NT2/D1 (cell line): ENCODE data around the gene KLHDC8A.

Experiments used
- SUZ12 ChIP-seq: IDR thresholded peaks from 2 replicates; pipeline ENCODE4 v1.6.1; 2011; ENCODE audit not compliant: insufficient read length, insufficient read depth; ENCODE audit errors: extremely low read depth
- YY1 ChIP-seq: IDR thresholded peaks from 2 replicates; pipeline ENCODE4 v1.6.1; 2011; ENCODE audit not compliant: insufficient read length, insufficient read depth
- ZNF274 ChIP-seq: IDR thresholded peaks from 2 replicates; pipeline ENCODE4 v1.6.1; 2011; ENCODE audit warnings: mild to moderate bottlenecking, low read depth, low read length

DNA sequence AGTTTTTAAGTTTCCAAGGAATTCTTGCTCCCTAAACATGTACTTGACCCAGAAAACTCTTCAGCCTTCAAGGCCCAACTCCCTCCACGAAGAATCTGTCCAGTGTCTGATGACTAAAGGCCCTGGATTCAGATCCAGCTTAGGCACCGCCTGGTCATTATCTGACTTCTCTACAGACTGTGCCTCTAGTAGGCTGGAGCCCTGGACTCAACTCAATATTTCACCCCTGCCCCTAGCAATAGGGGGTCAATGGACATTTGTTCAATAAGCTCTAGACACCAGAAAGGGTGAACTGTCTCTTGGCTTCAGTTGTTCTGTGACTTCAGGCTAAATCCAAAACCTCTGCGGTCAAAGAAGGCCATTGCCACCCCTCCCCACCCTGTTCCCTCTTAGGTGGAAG lies 69.6 kb downstream of the KLHDC8A start:
- no peak for TF ChIP-seq ZNF274
- TF ChIP-seq YY1: no peak
- no peak for TF ChIP-seq SUZ12
